Smooth muscle cell (in vitro differentiated cells): ENCODE results near the gene PPIP5K1. TPM values are rescaled to one million over a fixed set of nuclear protein-coding genes. Genes with fewer than 3 reads are reported as not detected.

Experiments
- DNase-seq: peaks from one replicate; lab custom pipeline; 2025; ENCODE audit not compliant: unreplicated experiment; lab: John Stamatoyannopoulos, UW
- H2AFZ ChIP-seq: fragments of 200-600 bp; sonication (generic); 2 replicates; pipeline ENCODE4 v1.6.0; 2016; ENCODE audit warnings: antibody characterized with exemption, low read depth, mild to moderate bottlenecking
- H3F3A ChIP-seq: fragments of 200-600 bp; sonication (generic); 2 replicates; pipeline ENCODE4 v1.6.0; 2017; ENCODE audit warnings: antibody characterized with exemption, low read depth
- H3K27ac ChIP-seq: fragments of 200-600 bp; sonication (generic); 2 replicates; pipeline ENCODE4 v1.5.1; 2016; ENCODE audit warnings: low read depth, mild to moderate bottlenecking
- H3K27me3 ChIP-seq: fragments of 200-600 bp; sonication (generic); 2 replicates; pipeline ENCODE4 v1.6.1; 2016; ENCODE audit warnings: low read depth, mild to moderate bottlenecking
- H3K36me3 ChIP-seq: fragments of 200-600 bp; sonication (generic); 2 replicates; pipeline ENCODE4 v1.5.1; 2016; ENCODE audit warnings: low read depth
- H3K4me1 ChIP-seq: fragments of 200-600 bp; sonication (generic); 2 replicates; pipeline ENCODE4 v1.5.1; 2016; ENCODE audit warnings: low read depth
- H3K4me2 ChIP-seq: fragments of 200-600 bp; sonication (generic); 2 replicates; pipeline ENCODE4 v1.6.0; 2016; ENCODE audit warnings: mild to moderate bottlenecking
- H3K4me3 ChIP-seq: fragments of 200-600 bp; sonication (generic); 2 replicates; pipeline ENCODE4 v1.5.1; 2016; ENCODE audit warnings: mild to moderate bottlenecking
- H3K79me2 ChIP-seq: fragments of 200-600 bp; sonication (generic); 2 replicates; pipeline ENCODE4 v1.6.0; 2016; ENCODE audit warnings: low read depth, mild to moderate bottlenecking
- H3K9ac ChIP-seq: fragments of 200-600 bp; sonication (generic); 2 replicates; pipeline ENCODE4 v1.6.0; 2016; ENCODE audit warnings: low read depth
- H3K9me3 ChIP-seq: fragments of 200-600 bp; sonication (generic); replicated peaks from 2 replicates; pipeline ENCODE4 v1.5.1; 2016; ENCODE audit warnings: low read depth
- H4K20me1 ChIP-seq: fragments of 200-600 bp; sonication (generic); 2 replicates; pipeline ENCODE4 v1.6.0; 2016; ENCODE audit warnings: low read depth
- CTCF ChIP-seq: fragments of 200-600 bp; sonication (generic); IDR thresholded peaks from 2 replicates; pipeline ENCODE4 v1.5.1; 2017; ENCODE audit warnings: borderline replicate concordance, mild to moderate bottlenecking, antibody characterized with exemption; ENCODE audit not compliant: insufficient read depth, poor library complexity, severe bottlenecking
- WGBS: methylation state at CpG from one replicate; pipeline ENCODE4 v1.1.7; 2016; ENCODE audit warnings: low lambda C conversion rate; 5-methylcytosine and 5-hydroxymethylcytosine counted together
- polyA plus RNA-seq: library from polyadenylated mRNA; unstranded; fragments of >200 nt; fragmentation: Nextera tagmentation; extraction: Ambion mirVana; gene quantifications from 2 replicates; pipeline ENCODE4 v1.2.1, GENCODE V29; 2016
- total RNA-seq: library from RNA; depleted of rRNA; stranded (reverse); fragments of >200 nt; gene quantifications from 2 replicates; pipeline ENCODE4 v1.2.3, GENCODE V29; 2014

The PPIP5K1 gene
- total and polyA plus RNA-seq, 2 experiments from 2014 or later: 4.8 to 14.5 TPM

DNA sequence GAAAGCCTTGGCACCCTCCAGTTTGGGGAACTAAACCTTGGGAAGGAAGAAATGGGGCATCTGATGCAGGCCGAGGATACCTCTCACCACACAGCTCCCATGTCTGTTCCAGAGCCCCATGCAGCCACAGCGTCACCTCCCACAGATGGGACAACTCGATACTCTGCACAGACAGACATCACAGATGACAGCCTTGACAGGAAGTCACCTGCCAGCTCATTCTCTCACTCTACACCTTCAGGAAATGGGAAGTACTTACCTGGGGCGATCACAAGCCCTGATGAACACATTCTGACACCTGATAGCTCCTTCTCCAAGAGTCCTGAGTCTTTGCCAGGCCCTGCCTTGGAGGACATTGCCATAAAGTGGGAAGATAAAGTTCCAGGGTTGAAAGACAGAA lies 64.9 kb downstream of the PPIP5K1 start:
- H3K27ac ChIP-seq: no peak overlapping the region
- H2AFZ ChIP-seq: no peak overlapping the region
- peaks cover 13% of the 10 kb centered on the region for H4K20me1 ChIP-seq
- WGBS: 93% methylated on average over 4 of the region's 4 CpGs
- no peak overlapping the region for H3K4me2 ChIP-seq
- peaks cover 2% of the 10 kb centered on the region for H3K4me1 ChIP-seq
- H3K4me3 ChIP-seq: no peak overlapping the region
- no peaks in the 10 kb centered on the region for H3F3A ChIP-seq
- DNase-seq: no peak
- H3K79me2 ChIP-seq: no peaks in the 10 kb centered on the region
- H3K9ac ChIP-seq: no peak overlapping the region
- TF ChIP-seq CTCF: no peak
- peaks cover 5% of the 10 kb centered on the region for H3K36me3 ChIP-seq
- no peaks in the 10 kb centered on the region for H3K27me3 ChIP-seq
- H3K9me3 ChIP-seq: no peaks in the 10 kb centered on the region

DNA sequence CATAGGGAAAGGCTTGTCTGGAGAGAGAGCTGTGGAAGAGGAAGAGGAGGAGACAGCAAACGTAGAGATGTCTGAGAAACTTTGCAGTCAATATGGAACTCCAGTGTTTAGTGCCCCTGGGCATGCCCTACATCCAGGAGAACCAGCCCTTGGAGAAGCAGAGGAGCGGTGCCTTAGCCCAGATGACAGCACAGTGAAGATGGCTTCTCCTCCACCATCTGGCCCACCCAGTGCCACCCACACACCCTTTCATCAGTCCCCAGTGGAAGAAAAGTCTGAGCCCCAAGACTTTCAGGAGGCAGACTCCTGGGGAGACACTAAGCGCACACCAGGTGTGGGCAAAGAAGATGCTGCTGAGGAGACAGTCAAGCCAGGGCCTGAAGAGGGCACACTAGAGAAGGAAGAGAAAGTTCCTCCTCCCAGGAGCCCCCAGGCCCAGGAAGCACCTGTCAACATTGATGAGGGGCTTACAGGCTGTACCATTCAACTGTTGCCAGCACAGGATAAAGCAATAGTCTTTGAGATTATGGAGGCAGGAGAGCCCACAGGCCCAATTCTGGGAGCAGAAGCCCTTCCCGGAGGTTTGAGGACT lies 65.7 kb downstream of the PPIP5K1 start:
- H3K27ac ChIP-seq: no peak overlapping the region
- WGBS: 93% methylated on average over 4 of the region's 4 CpGs
- no peaks in the 10 kb centered on the region for H3F3A ChIP-seq
- H3K79me2 ChIP-seq: peaks cover 6% of the 10 kb centered on the region
- no peak overlapping the region for H3K4me2 ChIP-seq
- no peaks in the 10 kb centered on the region for H3K9me3 ChIP-seq
- no peak for DNase-seq
- no peak overlapping the region for H3K9ac ChIP-seq
- peaks cover 21% of the 10 kb centered on the region for H4K20me1 ChIP-seq
- no peak for TF ChIP-seq CTCF
- H3K4me3 ChIP-seq: no peak overlapping the region
- no peaks in the 10 kb centered on the region for H3K27me3 ChIP-seq
- no peak overlapping the region for H2AFZ ChIP-seq
- peaks cover 5% of the 10 kb centered on the region for H3K36me3 ChIP-seq
- peaks cover 8% of the 10 kb centered on the region for H3K4me1 ChIP-seq

GRCh38 chr15:43523646-43524045 lies 66.4 kb downstream of the PPIP5K1 start:
- Histone ChIP-seq H3K4me1 (peaks cover 15% of the 10 kb centered on the region), H3K9ac (no peak overlapping the region), H3K27ac (no peak overlapping the region), H3K9me3 (no peaks in the 10 kb centered on the region), H3K4me2 (no peak overlapping the region), H3K36me3 (peaks cover 5% of the 10 kb centered on the region), H3K79me2 (peaks cover 12% of the 10 kb centered on the region), H3K27me3 (no peaks in the 10 kb centered on the region), H3K4me3 (no peak overlapping the region), H2AFZ (no peak overlapping the region), H3F3A (no peaks in the 10 kb centered on the region), H4K20me1 (peaks cover 28% of the 10 kb centered on the region)
- DNase-seq: no peak
- 91% methylated on average over 7 of the region's 7 CpGs for WGBS
- no peak for TF ChIP-seq CTCF

DNA sequence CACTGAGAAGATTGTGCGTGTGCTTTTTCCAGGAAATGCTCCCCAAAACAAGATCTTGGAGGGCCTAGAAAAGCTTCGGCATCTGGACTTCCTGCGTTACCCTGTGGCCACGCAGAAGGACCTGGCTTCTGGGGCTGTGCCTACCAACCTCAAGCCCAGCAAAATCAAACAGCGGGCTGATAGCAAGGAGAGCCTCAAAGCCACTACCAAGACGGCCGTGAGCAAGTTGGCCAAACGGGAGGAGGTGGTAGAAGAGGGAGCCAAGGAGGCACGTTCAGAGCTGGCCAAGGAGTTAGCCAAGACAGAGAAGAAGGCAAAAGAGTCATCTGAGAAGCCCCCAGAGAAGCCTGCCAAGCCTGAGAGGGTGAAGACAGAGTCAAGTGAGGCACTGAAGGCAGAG lies 67.8 kb downstream of the PPIP5K1 start:
- DNase-seq: no peak

More for the DNA sequence above, 67.8 kb downstream of the PPIP5K1 start:
- peaks cover 5% of the 10 kb centered on the region for H3K36me3 ChIP-seq
- peaks cover 17% of the 10 kb centered on the region for H3K4me1 ChIP-seq
- WGBS: 92% methylated on average over 9 of the region's 9 CpGs
- H3K4me2 ChIP-seq: no peak overlapping the region
- H3K27me3 ChIP-seq: no peaks in the 10 kb centered on the region
- H3F3A ChIP-seq: peaks cover under 1% of the 10 kb centered on the region
- TF ChIP-seq CTCF: no peak
- peaks cover 28% of the 10 kb centered on the region for H4K20me1 ChIP-seq
- no peak overlapping the region for H3K9ac ChIP-seq
- peaks cover 12% of the 10 kb centered on the region for H3K79me2 ChIP-seq
- no peak overlapping the region for H3K27ac ChIP-seq
- H2AFZ ChIP-seq: no peak overlapping the region
- H3K4me3 ChIP-seq: no peak overlapping the region
- no peaks in the 10 kb centered on the region for H3K9me3 ChIP-seq
